ENCODE results near the gene TFF3.
A peak's percentile ranks its signal among the peaks of the same experiment; 100 is the strongest.

The TFF3 gene

DNA sequence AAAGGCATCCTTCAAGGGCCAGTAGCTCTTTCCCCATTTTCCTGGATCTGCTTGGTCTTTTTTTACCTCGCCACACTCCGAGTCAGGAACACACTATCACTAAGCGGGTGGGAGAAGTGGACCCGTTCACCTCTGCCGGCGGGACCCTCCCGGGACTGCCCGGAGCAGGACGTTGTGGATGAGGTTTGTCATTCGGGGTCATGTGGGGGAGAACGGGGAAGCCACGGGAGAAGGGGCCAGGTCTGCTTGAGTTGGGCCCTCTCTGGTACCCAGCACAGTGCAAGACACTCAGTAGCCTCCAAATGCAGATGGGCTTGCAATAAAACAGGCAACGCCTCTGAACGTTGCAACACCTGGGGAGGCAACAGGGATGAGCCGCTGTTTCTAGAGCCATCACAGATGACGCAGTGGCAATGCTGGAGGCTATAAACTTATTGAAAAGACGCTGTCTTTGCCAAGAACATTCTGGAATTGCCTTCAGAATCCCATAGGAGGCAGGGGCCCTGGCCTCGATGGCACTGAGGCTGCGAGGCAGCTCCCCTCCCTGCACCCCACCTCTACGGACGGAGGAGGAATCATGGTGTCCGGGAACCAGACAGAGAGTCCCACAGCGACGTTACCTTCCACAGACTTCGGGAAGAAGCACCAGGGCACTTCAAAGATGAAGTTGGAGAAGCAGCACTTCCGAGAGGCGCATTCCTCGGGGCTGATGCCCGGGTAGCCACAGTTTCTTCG, 31.8 kb upstream of the TFF3 start:
- no peak for DNase-seq

DNA sequence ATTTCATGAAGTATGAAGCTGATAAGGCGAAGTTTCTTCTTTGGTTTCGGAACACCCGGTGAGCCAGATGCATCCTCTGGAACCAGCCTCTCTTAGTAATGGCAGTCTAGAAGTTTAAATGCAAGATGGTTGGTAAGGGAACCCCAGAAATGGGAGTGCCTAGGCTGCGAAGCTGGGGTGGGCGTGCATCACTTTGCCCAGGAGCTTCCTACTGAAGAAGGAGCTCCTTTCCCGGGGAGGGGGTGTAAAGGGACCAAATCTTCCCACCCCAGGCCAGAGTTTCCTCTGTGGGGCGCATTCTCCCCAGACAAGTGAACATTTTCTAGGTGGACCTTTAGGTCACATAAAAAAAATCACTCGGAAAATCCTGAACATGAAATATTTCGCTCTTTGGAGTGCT, 31.2 kb upstream of the TFF3 start:
- DNase-seq, result no peak

DNA sequence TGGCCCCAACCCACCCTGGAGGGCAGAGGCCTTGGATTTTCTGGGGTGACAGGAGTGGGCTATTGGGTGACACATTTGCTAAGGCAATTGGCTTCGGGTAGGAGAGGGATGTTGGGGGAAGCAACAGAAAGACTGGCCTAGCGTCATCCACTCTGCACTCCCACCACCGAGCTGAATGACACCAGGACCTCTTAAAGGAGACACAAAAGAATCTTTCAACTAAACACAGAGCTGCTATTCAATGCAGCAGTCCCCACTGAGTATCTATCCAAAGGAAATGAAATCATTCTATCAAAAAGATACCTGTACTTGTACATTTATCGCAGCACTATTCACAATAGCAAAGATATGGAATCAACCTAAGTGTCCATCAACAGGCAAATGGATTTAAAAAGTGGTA, 29.4 kb upstream of the TFF3 start:
- DNase-seq, result no peak

DNA sequence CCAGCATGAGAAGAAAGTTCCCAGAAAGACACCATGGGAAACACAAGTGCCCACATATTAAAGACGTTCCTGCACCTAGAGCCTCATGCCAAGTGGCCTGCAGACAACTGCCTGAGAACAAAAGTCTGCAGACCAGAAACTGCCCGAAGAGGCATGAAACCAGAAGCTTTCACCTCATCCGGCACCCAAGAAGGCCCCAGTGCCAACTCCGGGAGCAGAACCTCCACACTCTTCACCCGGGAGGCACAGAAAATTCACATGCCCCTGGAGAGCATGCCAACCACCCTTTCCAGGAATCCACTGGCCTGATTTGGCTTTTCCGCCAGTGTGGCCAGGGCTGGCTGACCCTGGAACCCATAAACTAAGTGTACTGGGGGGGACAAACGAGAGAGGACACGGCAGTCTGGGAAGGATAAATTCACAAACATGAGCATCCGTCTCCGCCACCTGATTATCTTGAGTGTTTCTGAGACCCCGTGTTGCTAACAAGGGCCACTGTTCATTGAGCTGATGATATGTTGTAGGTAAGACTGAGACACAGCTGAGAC, 28.8 kb upstream of the TFF3 start:
- no peak for DNase-seq

DNA sequence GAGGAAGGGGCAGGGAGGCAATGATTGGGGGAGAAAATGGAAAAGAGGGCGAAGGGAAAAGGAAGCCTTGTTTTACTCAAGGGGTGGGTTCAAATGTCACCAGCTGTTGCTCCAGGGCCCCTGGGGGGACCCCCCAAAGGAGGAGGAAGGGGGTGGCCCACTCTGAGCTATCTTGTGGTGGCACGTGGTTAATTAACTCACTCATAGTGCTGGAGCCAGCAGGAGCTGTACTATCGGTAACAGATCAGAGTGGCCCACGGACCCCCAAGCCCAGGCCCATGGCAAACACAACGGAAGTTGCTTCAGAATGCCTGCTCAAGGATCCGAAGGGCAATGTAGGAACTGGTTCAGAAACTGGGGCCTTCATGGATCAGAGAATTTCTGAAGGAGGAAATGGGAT, 28.3 kb upstream of the TFF3 start:
- no peak for DNase-seq

DNA sequence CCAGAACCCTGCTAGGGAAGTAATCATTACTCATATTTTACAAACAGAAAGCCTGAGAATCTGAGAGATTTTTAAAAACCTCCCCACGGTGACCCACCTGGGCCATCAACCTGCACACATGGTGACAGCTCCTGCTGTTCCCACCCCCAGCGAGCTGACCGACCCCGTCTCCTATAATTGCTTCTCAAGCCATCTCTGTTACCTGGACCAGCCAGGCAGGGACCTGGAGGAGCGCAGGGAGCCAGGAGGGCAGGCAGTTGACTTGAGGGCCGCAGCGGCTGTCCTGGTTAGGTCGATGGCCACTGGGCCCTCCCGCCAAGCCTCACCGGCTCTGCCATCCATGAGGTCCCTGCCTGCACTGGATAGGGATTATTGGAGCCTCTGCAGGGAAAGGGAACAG, 27.9 kb upstream of the TFF3 start:
- DNase-seq, result no peak

DNA sequence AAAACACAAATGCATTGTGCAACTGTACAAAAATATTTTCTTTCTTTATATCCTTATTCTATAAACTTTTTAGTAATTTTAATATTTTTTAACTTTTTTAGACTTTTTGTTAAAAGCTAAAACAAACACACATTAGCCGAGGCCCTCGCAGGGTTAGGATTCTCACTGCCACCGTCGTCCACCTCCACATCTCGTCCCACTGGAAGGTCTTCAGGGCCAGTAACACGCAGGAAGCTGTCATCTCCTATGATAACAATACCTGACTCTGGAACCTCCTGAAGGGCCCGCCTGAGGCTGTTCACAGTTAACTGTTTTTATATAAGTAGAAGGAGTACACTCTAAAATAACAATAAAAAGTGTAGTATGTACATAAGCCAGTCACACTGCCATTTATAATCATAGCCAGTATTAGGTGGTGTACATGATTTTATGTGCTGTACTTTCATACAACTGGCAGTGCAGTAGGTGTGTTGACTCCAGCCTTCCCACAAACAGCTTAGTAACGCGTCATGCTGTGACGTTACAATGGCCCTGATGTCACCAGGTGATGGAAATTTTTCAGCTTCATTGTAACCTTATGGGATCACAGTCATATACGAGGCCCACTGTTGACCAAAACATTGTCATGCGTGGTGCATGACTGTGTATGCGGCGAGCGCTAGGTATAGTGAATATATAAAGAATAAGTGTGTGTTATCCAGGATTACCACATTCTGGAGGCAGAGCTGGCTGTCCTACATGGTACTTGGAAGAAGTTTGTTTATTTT, 26.8 kb upstream of the TFF3 start:
- no peak for DNase-seq

- peak; percentile 16 to 29 for DNase-seq
Observed at GRCh38 chr21:42340187-42341050, 25.2 kb upstream of the TFF3 start.

- no peak for DNase-seq
Observed at GRCh38 chr21:42338729-42339715, 23.8 kb upstream of the TFF3 start.

DNA sequence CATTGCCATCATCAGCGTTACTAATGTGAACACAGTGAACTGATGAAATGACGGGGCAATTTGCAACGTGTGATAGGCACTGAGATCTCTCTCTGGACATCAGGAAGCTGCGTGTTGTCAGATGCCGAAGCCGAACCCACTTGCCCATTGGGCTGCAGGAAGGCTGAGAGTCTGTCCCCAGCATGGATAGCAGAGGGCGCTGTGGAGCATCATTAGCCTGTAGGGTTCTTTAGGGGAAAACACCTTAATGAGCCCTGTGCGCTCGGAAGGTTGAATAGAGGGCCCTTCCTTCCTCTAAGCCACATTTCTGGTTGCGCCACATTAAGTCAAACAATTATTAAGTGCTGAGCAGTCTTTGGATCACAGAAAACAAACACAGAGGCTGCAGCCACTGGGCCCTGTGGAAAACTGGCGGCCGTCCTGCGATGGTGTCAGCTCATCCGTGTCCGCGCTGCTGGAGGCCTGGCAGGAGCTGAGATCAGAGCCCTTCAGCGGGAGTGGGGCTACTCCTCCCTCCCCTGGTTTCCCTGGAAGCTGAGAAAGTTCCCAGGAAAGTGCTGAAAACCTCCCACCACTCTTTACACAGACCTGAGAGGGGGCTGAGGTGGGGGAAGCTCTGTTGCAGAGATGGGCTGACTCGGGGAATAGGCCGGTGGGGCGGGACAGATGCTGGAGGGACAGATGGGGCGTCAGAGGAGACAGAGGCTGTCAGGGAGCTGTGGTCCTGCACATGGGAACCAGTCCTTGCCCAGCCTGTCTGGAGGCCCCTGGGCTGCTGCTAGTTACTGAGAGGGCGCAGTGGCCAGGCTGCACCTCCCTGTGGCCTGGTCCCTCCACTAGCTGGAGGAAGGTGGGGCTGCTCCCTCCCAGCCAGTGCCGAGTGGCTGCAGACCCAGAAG, 22.9 kb upstream of the TFF3 start:
- peak; percentile 83 to 87 for DNase-seq

DNA sequence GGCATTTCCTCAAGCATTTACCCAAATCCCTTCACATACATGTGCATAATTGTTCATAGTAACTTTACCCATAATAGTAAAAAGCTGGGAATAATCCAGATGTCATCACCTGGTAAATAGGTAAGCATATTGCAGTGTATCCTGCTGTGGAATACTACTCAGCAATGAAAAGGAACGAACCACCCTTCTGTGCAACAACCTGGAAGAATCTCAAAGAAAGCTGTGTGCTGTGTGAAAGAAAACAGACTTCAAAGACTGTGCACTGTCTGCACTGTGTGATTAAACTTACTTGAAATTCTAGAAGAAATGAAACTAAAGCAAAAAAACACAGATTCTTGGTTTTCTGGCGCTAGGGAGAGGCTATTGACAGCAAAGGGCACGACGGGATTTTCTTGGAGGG, 22.1 kb upstream of the TFF3 start:
- DNase-seq, result no peak

GRCh38 chr21:42336054-42336453, 20.8 kb upstream of the TFF3 start:
- DNase-seq, result peak; percentile 51 to 72

GRCh38 chr21:42332557-42333317, 17.5 kb upstream of the TFF3 start:
- DNase-seq, result no peak

GRCh38 chr21:42331660-42332059, 16.5 kb upstream of the TFF3 start:
- DNase-seq, result no peak

DNA sequence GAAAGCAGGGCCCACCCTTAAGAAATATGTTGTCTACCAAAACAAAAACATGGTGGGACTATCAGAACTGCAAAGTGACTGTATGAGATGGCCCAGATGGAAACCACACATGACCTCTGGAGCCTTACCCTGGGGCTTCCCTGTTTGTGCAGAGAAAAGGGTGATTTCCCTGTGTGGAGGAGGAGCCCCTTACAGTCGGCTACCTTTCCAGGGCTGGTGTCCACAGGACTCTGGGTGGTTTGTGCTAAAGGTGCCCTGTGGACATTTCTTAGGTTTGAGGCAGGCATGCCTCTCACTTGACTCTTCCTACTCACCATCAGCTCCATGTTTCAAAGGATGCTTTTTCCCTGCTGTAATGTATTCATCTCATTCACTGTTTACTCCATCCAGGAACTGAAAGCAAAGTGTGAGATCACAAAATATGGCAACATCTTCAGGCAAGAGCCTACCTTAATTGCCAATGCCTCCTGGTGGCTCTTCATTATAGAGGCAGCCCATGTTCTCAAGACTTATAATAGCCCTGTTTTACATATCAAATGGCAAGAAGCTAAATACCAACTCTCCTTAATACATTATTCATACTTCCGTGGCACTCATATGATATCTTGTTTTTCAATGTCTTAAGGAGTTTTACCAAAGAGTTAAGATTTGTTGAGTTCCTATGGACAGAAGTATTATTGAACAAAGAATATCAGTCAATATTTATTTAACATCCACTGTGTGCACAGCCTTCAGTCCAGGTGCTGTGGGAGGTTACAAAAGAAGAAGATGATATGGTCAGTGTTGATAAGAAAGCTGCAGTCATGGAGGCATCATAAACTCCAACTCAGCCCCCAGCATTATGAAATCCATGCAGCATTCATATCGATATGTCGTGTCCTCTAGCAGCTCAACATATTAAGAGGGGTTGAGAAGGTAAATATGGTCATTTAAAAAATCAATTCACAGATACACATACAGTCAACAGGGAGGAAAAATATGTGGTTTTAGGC, 15.5 kb upstream of the TFF3 start:
- DNase-seq, result no peak

- DNase-seq, result no peak
Observed at GRCh38 chr21:42324896-42325295, 9.7 kb upstream of the TFF3 start.

- no peak for DNase-seq
Observed at GRCh38 chr21:42321845-42322244, 6.6 kb upstream of the TFF3 start.

DNA sequence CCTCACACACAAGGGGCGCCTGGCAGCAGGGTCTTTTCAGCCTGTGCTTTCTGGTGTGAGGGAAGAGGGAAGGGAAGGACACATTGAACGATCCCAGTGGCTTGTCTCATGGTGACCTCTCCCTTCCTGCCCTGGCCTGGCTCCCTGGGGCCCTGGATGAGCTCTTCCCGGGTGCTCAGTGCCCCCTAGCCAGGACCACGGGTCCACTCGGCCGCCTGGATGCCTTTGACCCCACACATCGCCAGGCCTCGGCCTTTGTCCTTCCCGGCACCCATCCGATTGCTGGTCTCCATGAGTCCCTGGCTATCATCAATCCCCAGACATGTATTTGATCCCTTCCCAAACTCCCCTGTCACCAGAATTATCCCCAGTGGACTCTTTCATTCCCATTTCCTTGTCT, 6.0 kb upstream of the TFF3 start:
- no peak for DNase-seq

GRCh38 chr21:42320791-42321190, 5.6 kb upstream of the TFF3 start:
- DNase-seq, result no peak
